OCI-LY3 (cell line): ENCODE measurements around the gene TRMT112.

Experiments used
- H2AFZ ChIP-seq: fragments of 200-600, 300-600 bp; shearing (Covaris generic); 2 replicates; pipeline ENCODE4 v1.6.0; 2014; ENCODE audit warnings: antibody characterized with exemption, low read depth, low read length
- H3K27ac ChIP-seq: fragments of 200-600, 300-600 bp; sonication (generic); 2 replicates; pipeline ENCODE4 v1.5.1; 2014; ENCODE audit warnings: mild to moderate bottlenecking, low read length, moderate library complexity, mixed read lengths
- H3K27me3 ChIP-seq: fragments of 200-600, 300-600 bp; sonication (generic); 2 replicates; pipeline ENCODE4 v1.6.1; 2014; ENCODE audit warnings: low read depth, low read length, mixed read lengths
- H3K36me3 ChIP-seq: fragments of 200-600, 300-600 bp; sonication (generic); replicated peaks from 2 replicates; pipeline ENCODE3; 2014; ENCODE audit warnings: low read depth, low read length, mixed read lengths
- H3K4me1 ChIP-seq: fragments of 300-600, 200-600 bp; sonication (generic); 2 replicates; pipeline ENCODE4 v1.6.1; 2014; ENCODE audit warnings: low read length, mixed read lengths
- H3K4me2 ChIP-seq: fragments of 200-600, 300-600 bp; sonication (generic); 2 replicates; pipeline ENCODE4 v1.6.1; 2014; ENCODE audit warnings: low read length, mixed read lengths
- H3K4me3 ChIP-seq: fragments of 300-600, 200-600 bp; sonication (generic); 2 replicates; pipeline ENCODE4 v1.5.1; 2014; ENCODE audit warnings: antibody characterized with exemption, mild to moderate bottlenecking, low read length, moderate library complexity
- H3K79me2 ChIP-seq: fragments of 300-600, 200-600 bp; shearing (Covaris generic); 2 replicates; pipeline ENCODE4 v1.6.1; 2014; ENCODE audit warnings: mild to moderate bottlenecking, low read length, mixed read lengths
- H3K9ac ChIP-seq: fragments of 300-600, 200-600 bp; shearing (Covaris generic); 2 replicates; pipeline ENCODE4 v1.6.0; 2014; ENCODE audit warnings: mild to moderate bottlenecking, low read length, moderate library complexity
- H3K9me3 ChIP-seq: fragments of 200-600, 300-600 bp; shearing (Covaris generic); 2 replicates; pipeline ENCODE4 v1.6.1; 2014; ENCODE audit warnings: low read length, mixed read lengths; ENCODE audit not compliant: insufficient read depth
- H4K20me1 ChIP-seq: fragments of 200-600, 300-600 bp; sonication (generic); 2 replicates; pipeline ENCODE4 v1.6.1; 2016; ENCODE audit warnings: low read length, mixed read lengths; ENCODE audit not compliant: insufficient read depth
- CTCF ChIP-seq: fragments of 200-600, 300-600 bp; sonication (generic); IDR thresholded peaks from 2 replicates; pipeline ENCODE4 v1.5.1; 2014; ENCODE audit warnings: antibody characterized with exemption, low read length, low read depth
- EZH2phosphoT487 ChIP-seq: fragments of 200-600 bp; shearing (Covaris generic); IDR thresholded peaks from 2 replicates; pipeline ENCODE4 v1.6.1; 2018; ENCODE audit warnings: antibody characterized with exemption, mixed run types, low read depth

The TRMT112 gene

GRCh38 chr11:64339286-64339685, 21.9 kb upstream of the TRMT112 start:
- no peak for TF ChIP-seq CTCF
- no peak for TF ChIP-seq EZH2phosphoT487
- Histone ChIP-seq H3K27ac (peak overlapping the region; percentile 85), H2AFZ (no peak overlapping the region)

DNA sequence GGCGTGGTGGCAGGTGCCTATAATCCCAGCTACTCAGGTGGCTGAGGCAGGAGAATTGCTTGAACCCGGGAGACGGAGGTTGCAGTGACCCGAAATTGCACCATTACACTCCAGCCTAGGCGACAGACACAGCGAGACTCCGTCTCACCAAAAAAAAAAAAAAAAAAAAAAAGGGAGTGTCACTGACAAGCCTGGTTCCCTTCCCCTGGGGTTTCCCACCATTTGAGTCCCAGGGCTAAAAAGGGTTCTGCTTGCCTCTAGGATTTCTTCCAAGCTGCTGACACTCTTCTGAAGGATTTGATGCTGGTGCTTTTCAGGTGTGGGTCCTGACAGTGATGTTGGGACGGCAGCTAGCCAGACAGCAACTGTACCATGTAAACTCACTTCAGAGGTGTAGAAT, 21.4 kb upstream of the TRMT112 start:
- H3K4me3 ChIP-seq: peak overlapping the region; percentile 83
- peak overlapping the region; percentile 97; the same call in 1 of the 2 replicates for H3K9ac ChIP-seq
- H4K20me1 ChIP-seq: peaks cover 19% of the 10 kb centered on the region
- H3K4me1 ChIP-seq: peaks cover 54% of the 10 kb centered on the region
- H3K27me3 ChIP-seq: no peaks in the 10 kb centered on the region
- H3K9me3 ChIP-seq: 0 out of 2 replicates have a peak, but pooled peaks cover 1% of the 10 kb centered on the region
- peaks cover 47% of the 10 kb centered on the region for H3K36me3 ChIP-seq
- peak overlapping the region; percentile 85 for H3K27ac ChIP-seq
- H3K4me2 ChIP-seq: peak overlapping the region; percentile 97
- TF ChIP-seq EZH2phosphoT487 (no peak), CTCF (no peak)
- peaks cover 22% of the 10 kb centered on the region for H3K79me2 ChIP-seq
- no peak overlapping the region for H2AFZ ChIP-seq

More at GRCh38 chr11:64339286-64339685, 21.9 kb upstream of the TRMT112 start:
- Histone ChIP-seq H3K4me2 (peak overlapping the region; percentile 97), H3K4me3 (peak overlapping the region; percentile 83), H3K4me1 (peaks cover 54% of the 10 kb centered on the region), H3K9me3 (no peaks in the 10 kb centered on the region), H4K20me1 (peaks cover 19% of the 10 kb centered on the region), H3K79me2 (peaks cover 22% of the 10 kb centered on the region), H3K27me3 (no peaks in the 10 kb centered on the region), H3K36me3 (peaks cover 48% of the 10 kb centered on the region), H3K9ac (peak overlapping the region; percentile 97)

DNA sequence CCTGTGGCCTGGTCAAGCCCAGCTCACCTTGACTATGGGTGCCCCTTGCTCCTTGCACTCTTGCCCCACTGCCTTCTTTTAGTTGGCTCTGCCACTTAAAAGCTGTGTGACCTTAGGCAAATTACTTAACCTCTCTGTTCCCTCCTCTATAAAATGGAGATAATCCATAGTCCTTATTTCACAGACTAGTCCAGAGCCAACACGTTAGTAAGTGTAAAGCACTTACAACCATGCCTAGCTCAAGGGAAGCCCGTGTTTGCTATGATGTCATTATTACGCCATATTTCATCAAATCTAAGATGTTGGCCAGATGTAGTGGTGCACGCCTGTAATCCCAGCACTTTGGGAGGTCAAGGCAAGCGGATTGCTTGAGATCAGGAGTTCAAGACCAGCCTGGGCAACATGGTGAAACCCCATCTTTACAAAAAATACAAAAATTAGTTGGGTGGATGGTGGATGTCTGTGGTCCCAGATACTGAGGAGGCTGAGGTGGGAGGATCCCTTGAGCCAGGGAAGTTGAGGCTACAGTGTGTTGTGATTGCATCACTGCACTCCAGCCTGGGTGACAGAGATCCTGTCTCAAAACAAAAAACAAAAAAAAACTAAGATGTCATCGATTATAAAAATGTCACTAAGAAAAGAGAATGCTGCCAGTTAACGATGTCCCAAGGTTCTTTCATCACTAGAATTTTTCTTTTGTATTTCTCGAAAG, 20.3 kb upstream of the TRMT112 start:
- Histone ChIP-seq H3K36me3 (peaks cover 42% of the 10 kb centered on the region), H3K9me3 (0 out of 2 replicates have a peak, but pooled peaks cover 2% of the 10 kb centered on the region), H3K27me3 (no peaks in the 10 kb centered on the region), H3K4me2 (no peak overlapping the region), H3K9ac (no peak overlapping the region), H3K4me1 (peaks cover 54% of the 10 kb centered on the region), H4K20me1 (peaks cover 19% of the 10 kb centered on the region), H3K4me3 (no peak overlapping the region), H2AFZ (no peak overlapping the region), H3K79me2 (peaks cover 22% of the 10 kb centered on the region), H3K27ac (no peak overlapping the region)
- TF ChIP-seq EZH2phosphoT487 (no peak), CTCF (no peak)
